ENCODE results near the gene IGSF11. TPM values are rescaled to one million over a fixed set of nuclear protein-coding genes. Genes with fewer than 3 reads are reported as not detected.
"Not testable (repeated sequence)": the region's sequence is repeated elsewhere in the genome, so short reads cannot be mapped to it uniquely, and the experiment has no call there.

Gene IGSF11
- total RNA-seq, 1 donor from 2014 or later, result 1.1 TPM

GRCh38 chr3:118882353-118882947 is 152.2 kb downstream of the IGSF11 start:
- H3K27ac ChIP-seq, result no peak overlapping the region
- peak; percentile 71 to 75 for ATAC-seq
- peaks cover 7% of the 10 kb centered on the region for H3K27me3 ChIP-seq (ENCODE audit: low read depth)
- H3K4me3 ChIP-seq, result no peak overlapping the region
- H3K4me1 ChIP-seq, result no peaks in the 10 kb centered on the region
- DNase-seq, result no peak
- H3K9me3 ChIP-seq, result no peaks in the 10 kb centered on the region
- intact Hi-C loops (cut with DNase I), result loop anchor here (5.0 kb wide), 1 partner anchor 215 kb away; no protein-coding TSS in a partner anchor
- no peaks in the 10 kb centered on the region for H3K36me3 ChIP-seq
- peak; percentile 79 for TF ChIP-seq CTCF (IDR thresholded peaks at IDR 0.05)

- no peak for TF ChIP-seq CTCF (IDR thresholded peaks at IDR 0.05)
- intact Hi-C loops (cut with DNase I), result no loop called here
These were observed 166.6 kb downstream of the IGSF11 start for GRCh38 chr3:118868051-118868450.

GRCh38 chr3:118863731-118864322 is 170.8 kb downstream of the IGSF11 start:
- Histone ChIP-seq H3K36me3 (no peaks in the 10 kb centered on the region), H3K4me3 (no peak overlapping the region), H3K9me3 (no peaks in the 10 kb centered on the region), H3K27ac (no peak overlapping the region), H3K4me1 (no peaks in the 10 kb centered on the region), H3K27me3 (ENCODE audit: low read depth) (no peaks in the 10 kb centered on the region)
- intact Hi-C loops (cut with DNase I), result no loop called here
- ATAC-seq, result no peak
- no peak for TF ChIP-seq CTCF (IDR thresholded peaks at IDR 0.05)
- no peak for DNase-seq

More at GRCh38 chr3:118868051-118868450, 166.6 kb downstream of the IGSF11 start:
- Histone ChIP-seq H3K27ac (no peak overlapping the region), H3K4me1 (no peaks in the 10 kb centered on the region), H3K27me3 (ENCODE audit: low read depth) (no peaks in the 10 kb centered on the region), H3K36me3 (no peaks in the 10 kb centered on the region), H3K4me3 (no peak overlapping the region), H3K9me3 (no peaks in the 10 kb centered on the region)
- ATAC-seq (no peak), DNase-seq (no peak)

GRCh38 chr3:118859950-118860349 is 174.7 kb downstream of the IGSF11 start:
- intact Hi-C loops (cut with DNase I), result no loop called here
- no peak for TF ChIP-seq CTCF (IDR thresholded peaks at IDR 0.05)
- H3K36me3 ChIP-seq, result no peaks in the 10 kb centered on the region
- H3K4me1 ChIP-seq, result no peaks in the 10 kb centered on the region
- no peaks in the 10 kb centered on the region for H3K9me3 ChIP-seq
- no peak overlapping the region for H3K27ac ChIP-seq
- ATAC-seq, result no peak
- no peaks in the 10 kb centered on the region for H3K27me3 ChIP-seq (ENCODE audit: low read depth)
- no peak overlapping the region for H3K4me3 ChIP-seq
- DNase-seq, result no peak

GRCh38 chr3:118851466-118852193 is 183.0 kb downstream of the IGSF11 start:
- ATAC-seq; H3K4me3 ChIP-seq; intact Hi-C loops (cut with DNase I); DNase-seq; H3K27ac ChIP-seq; H3K36me3 ChIP-seq; H3K4me1 ChIP-seq; H3K9me3 ChIP-seq; H3K27me3 ChIP-seq (ENCODE audit: low read depth): not testable (repeated sequence)

GRCh38 chr3:118850687-118851086 is 184.0 kb downstream of the IGSF11 start:
- no peaks in the 10 kb centered on the region for H3K27me3 ChIP-seq (ENCODE audit: low read depth)
- no peak for ATAC-seq
- H3K4me1 ChIP-seq, result no peaks in the 10 kb centered on the region
- no peak for TF ChIP-seq CTCF (IDR thresholded peaks at IDR 0.05)
- intact Hi-C loops (cut with DNase I), result no loop called here
- no peaks in the 10 kb centered on the region for H3K36me3 ChIP-seq
- no peak overlapping the region for H3K27ac ChIP-seq
- H3K9me3 ChIP-seq, result no peaks in the 10 kb centered on the region
- H3K4me3 ChIP-seq, result no peak overlapping the region
- no peak for DNase-seq
